RWPE1 (cell line): ENCODE data around the gene ATXN1.
"Not testable (repeated sequence)": the region's sequence is repeated elsewhere in the genome, so short reads cannot be mapped to it uniquely, and the experiment has no call there.

Experiments
- CTCF ChIA-PET: fragments of 350-600 bp; sonication (Branson Sonifier 250); formaldehyde crosslinking; extraction: SDS; loops from one replicate; lab custom pipeline; 2021; lab: Yijun Ruan, JAX
- POLR2A ChIA-PET: fragments of 400-600 bp; formaldehyde crosslinking; extraction: SDS; loops from one replicate; lab custom pipeline; 2020; ENCODE audit warnings: antibody characterized with exemption; ENCODE audit not compliant: low non-redundant PET; lab: Yijun Ruan, JAX
- DNase-seq: peaks from one replicate; pipeline ENCODE4 v3.0.0; 2012; ENCODE audit warnings: low spot score
- H3K27ac ChIP-seq: fragments of 450-650 bp; 2 replicates; pipeline ENCODE4 v1.5.1; 2017
- CTCF ChIP-seq: fragments of 450-650 bp; conservative IDR thresholded peaks from 2 replicates; pipeline ENCODE4 v1.5.1; 2017; ENCODE audit warnings: low read depth, mild to moderate bottlenecking

ATXN1 gene

GRCh38 chr6:16544521-16544920 is 216.7 kb downstream of the ATXN1 start:
- H3K27ac ChIP-seq = no peak overlapping the region
- DNase-seq = no peak
- ChIA-PET CTCF (interaction anchor here (0.6 kb wide), 1 partner anchor 200 kb away, joined by 3 read pairs; no protein-coding TSS in a partner anchor), POLR2A (no interaction called here)
- TF ChIP-seq CTCF = no peak

- ChIA-PET CTCF (interaction anchor here (0.6 kb wide), 1 partner anchor 649 kb away, joined by 4 read pairs; no protein-coding TSS in a partner anchor), POLR2A (no interaction called here)
- H3K27ac ChIP-seq = no peak overlapping the region
Observed at GRCh38 chr6:16544006-16544405, 217.3 kb downstream of the ATXN1 start.

GRCh38 chr6:16543521-16543920 is 217.7 kb downstream of the ATXN1 start:
- ChIA-PET POLR2A (no interaction called here), CTCF (interaction anchor here (0.6 kb wide), 2 partner anchors 227 to 650 kb away, joined by 4 to 7 read pairs; no protein-coding TSS in a partner anchor)
- TF ChIP-seq CTCF = no peak
- DNase-seq = no peak
- H3K27ac ChIP-seq = no peak overlapping the region

More at GRCh38 chr6:16544006-16544405, 217.3 kb downstream of the ATXN1 start:
- DNase-seq = no peak
- no peak for TF ChIP-seq CTCF

- no peak for TF ChIP-seq CTCF
- ChIA-PET POLR2A (no interaction called here), CTCF (no interaction called here)
- H3K27ac ChIP-seq = no peak overlapping the region
- DNase-seq = no peak
Observed at GRCh38 chr6:16542070-16542469, 219.2 kb downstream of the ATXN1 start.

GRCh38 chr6:16540804-16541752 is 220.2 kb downstream of the ATXN1 start:
- ChIA-PET POLR2A (no interaction called here), CTCF (no interaction called here)
- no peak for DNase-seq

GRCh38 chr6:16540383-16540782 is 220.9 kb downstream of the ATXN1 start:
- POLR2A ChIA-PET, H3K27ac ChIP-seq, CTCF ChIA-PET, DNase-seq: not testable (repeated sequence)

More at GRCh38 chr6:16540804-16541752, 220.2 kb downstream of the ATXN1 start:
- TF ChIP-seq CTCF = no peak
- no peak overlapping the region for H3K27ac ChIP-seq
